Measurements from ENCODE around the gene BAG5.
"Not testable (repeated sequence)": the region's sequence is repeated elsewhere in the genome, so short reads cannot be mapped to it uniquely, and the experiment has no call there.

Gene BAG5

DNA sequence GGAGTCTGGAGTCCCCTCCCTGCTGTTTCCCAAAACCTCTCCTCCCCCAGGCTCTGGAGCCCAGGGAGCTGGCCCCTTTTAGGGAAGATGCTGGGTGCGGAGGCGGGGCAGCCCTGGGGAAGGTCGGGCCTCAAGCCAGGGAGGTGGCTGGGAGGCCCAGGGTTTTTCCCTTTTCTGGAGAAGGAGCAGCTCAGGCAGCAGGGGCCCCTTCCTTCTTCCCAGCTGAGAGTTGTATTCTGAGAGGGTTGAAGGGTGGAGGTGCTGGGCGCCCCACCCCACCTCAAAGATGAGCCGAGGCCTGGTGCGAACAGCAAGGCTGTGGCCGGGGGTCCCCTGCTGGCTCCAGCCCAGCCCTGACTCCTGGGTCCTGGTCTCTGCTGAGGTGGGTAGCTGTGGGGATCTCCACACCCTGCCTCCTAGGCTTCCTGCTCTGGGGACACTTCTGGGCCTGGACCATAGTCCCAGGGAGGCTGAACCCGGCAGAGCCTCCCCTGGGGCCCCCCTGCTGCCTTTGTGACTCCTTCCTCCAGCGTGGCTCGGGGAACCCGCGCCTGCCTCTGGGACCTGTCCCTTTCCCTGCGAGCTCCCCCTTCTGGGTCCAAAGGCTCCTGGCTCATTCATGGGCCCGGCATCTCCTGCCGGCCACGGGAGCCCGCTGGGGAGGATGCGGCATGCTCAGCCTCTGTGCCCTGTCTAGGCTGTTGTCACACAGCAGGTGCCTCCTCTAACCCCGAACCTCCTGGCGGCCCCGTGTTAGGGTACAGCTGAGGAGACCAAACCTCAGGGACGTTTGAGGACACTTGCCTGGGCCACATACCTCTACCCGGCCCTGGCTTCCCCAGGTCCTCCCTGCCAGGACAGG lies 29.1 kb downstream of the BAG5 start:
- DNase-seq, result no peak

GRCh38 chr14:103532216-103533136 lies 30.0 kb downstream of the BAG5 start:
- DNase-seq, result no peak

- DNase-seq, result no peak
Observed at GRCh38 chr14:103531421-103532215, 30.8 kb downstream of the BAG5 start.

DNA sequence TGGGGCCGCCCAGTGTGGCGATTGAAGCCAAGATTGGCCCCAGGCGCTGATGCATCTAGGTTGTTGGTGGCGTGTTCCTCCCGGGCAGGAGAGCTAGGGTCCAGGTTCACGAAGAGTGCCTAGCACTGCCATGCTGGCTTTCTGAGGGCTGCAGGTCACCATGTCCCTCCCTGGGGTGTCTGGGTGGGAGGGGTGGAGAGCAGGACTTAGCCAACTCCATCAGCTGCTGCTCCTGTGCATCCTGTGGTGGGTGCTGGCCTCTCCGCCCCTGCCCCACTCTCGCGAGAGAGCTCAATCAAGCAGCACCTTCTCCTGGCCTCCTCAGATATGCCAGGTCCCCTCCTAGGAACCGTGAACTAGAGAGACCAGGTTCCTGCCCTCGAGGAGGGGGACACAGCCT lies 31.6 kb downstream of the BAG5 start:
- DNase-seq, result no peak

- no peak for DNase-seq
Observed at GRCh38 chr14:103530390-103530789, 32.1 kb downstream of the BAG5 start.

DNA sequence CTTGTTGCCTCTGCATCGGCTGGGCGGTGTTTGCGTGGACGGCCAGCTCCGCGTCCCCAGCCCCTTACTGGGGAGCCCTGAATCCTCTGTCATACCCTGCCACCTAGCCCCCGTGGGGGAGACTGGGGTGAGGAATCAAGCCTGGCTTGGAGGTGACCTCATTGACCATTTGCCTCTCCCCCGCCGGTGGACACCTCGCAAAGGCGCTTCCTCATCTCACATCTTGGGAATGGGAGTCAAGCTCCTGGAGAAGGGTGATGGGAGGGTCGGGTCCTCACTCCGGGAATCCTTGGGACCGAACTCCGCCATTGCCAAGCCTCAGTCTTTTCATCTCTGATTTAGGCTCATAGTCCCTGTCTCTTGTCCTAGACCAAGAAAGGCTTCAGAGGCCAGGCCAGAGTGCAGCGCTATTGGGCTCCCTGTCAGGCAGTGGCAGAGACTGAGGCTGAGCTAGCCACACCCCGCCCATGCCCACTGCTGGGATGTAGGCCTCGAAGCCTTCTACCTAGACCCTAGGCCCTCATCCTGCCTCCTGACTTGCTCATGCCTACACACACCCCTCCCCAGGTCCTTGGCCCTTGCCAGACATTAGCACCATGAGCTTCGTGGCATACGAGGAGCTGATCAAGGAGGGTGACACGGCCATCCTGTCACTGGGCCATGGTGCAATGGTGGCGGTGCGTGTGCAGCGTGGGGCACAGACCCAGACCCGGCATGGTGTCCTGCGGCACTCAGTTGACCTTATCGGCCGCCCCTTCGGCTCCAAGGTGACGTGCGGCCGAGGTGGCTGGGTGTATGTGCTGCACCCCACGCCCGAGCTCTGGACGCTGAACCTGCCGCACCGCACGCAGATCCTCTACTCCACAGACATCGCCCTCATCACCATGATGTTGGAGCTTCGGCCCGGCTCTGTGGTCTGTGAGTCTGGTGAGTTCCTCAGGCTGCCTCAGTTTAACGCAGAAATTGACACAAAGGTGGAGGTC lies 32.8 kb downstream of the BAG5 start:
- DNase-seq, result no peak

- peak; percentile 89 for DNase-seq
Observed at GRCh38 chr14:103528587-103529382, 33.7 kb downstream of the BAG5 start, which contains the start of gene TRMT61A. Gene TRMT61A (plus strand): TSS chr14:103529196. CDS start chr14:103529979, 783 bp downstream.

GRCh38 chr14:103528146-103528586 lies 34.3 kb downstream of the BAG5 start:
- no peak for DNase-seq

GRCh38 chr14:103527408-103528145 lies 34.9 kb downstream of the BAG5 start:
- no peak for DNase-seq

DNA sequence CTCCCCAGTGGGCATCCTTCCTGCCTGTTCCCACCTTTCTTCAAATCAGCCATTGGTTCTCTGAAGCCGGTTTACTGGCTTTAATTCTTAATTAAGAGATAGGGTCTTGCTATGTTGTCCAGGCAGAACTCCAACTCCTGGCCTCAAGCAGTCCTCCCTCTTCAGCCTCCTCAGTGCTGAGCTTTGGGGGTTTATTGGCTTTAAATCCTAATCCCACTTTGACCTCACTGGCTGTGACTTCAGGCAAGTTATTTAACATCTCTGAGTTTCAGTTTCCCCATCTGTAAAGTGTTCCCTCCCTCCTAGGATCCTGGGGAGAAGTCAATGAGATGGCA lies 35.6 kb downstream of the BAG5 start:
- no peak for DNase-seq

- DNase-seq, result no peak
Observed at GRCh38 chr14:103526247-103526913, 36.1 kb downstream of the BAG5 start.

GRCh38 chr14:103525430-103526246 lies 36.8 kb downstream of the BAG5 start:
- DNase-seq, result not testable (repeated sequence)

- DNase-seq, result no peak
Observed at GRCh38 chr14:103524002-103524935, 38.2 kb downstream of the BAG5 start.

DNA sequence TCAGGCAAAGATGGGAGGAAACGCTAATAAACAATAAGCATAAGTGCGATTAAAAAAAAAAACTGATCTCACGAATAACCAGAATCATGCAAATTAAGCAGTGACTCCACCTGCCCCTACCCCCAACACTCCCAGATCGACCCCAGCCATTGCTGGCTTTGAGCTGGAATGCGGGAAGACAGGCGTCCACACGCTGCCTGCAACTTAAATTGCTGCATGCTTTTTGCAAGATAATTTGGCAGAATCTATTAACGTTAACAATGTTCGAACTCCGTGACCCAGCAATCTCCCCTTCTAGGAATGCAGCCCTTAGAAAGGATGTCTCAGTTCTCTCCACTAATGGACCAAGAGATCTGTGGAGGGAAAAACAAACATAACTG lies 38.9 kb downstream of the BAG5 start:
- DNase-seq, result no peak

GRCh38 chr14:103522649-103523574 lies 39.5 kb downstream of the BAG5 start, which contains the start of gene CKB:
Gene CKB (minus strand): TSS chr14:103522830. CDS start chr14:103522493, 337 bp downstream.
- peak; percentile 88 for DNase-seq

GRCh38 chr14:103521951-103522563 lies 40.4 kb downstream of the BAG5 start:
- peak; percentile 42 for DNase-seq
